Measurements from ENCODE around the gene DOK7.
"Not testable (repeated sequence)": the region's sequence is repeated elsewhere in the genome, so short reads cannot be mapped to it uniquely, and the experiment has no call there.

Gene DOK7

GRCh38 chr4:3511601-3512000 lies 48.5 kb downstream of the DOK7 start:
- not testable (repeated sequence) for ATAC-seq

- no peak for ATAC-seq
Observed at GRCh38 chr4:3512279-3512678, 49.2 kb downstream of the DOK7 start.

- ATAC-seq, result no peak
Observed at GRCh38 chr4:3512719-3513118, 49.6 kb downstream of the DOK7 start.

GRCh38 chr4:3513807-3514206 lies 50.7 kb downstream of the DOK7 start:
- no peak for ATAC-seq

GRCh38 chr4:3514221-3514780 lies 51.2 kb downstream of the DOK7 start:
- ATAC-seq, result no peak

GRCh38 chr4:3514806-3515501 lies 51.8 kb downstream of the DOK7 start:
- no peak for ATAC-seq

- ATAC-seq, result no peak
Observed at GRCh38 chr4:3515646-3516045, 52.5 kb downstream of the DOK7 start.

GRCh38 chr4:3516061-3516835 lies 53.1 kb downstream of the DOK7 start:
- no peak for ATAC-seq

GRCh38 chr4:3516836-3517730 lies 54.0 kb downstream of the DOK7 start:
- ATAC-seq, result no peak

GRCh38 chr4:3517731-3518510 lies 54.8 kb downstream of the DOK7 start:
- ATAC-seq, result no peak

- no peak for ATAC-seq
Observed at GRCh38 chr4:3518511-3518880, 55.4 kb downstream of the DOK7 start.

GRCh38 chr4:3518941-3519340 lies 55.8 kb downstream of the DOK7 start:
- no peak for ATAC-seq

- ATAC-seq, result no peak
Observed at GRCh38 chr4:3519468-3520264, 56.6 kb downstream of the DOK7 start.

GRCh38 chr4:3520276-3520675 lies 57.2 kb downstream of the DOK7 start:
- no peak for ATAC-seq

GRCh38 chr4:3520796-3521600 lies 57.9 kb downstream of the DOK7 start:
- no peak for ATAC-seq

- no peak for ATAC-seq
Observed at GRCh38 chr4:3521621-3522325, 58.7 kb downstream of the DOK7 start.

- ATAC-seq, result no peak
Observed at GRCh38 chr4:3522326-3522640, 59.2 kb downstream of the DOK7 start.

GRCh38 chr4:3522651-3523050 lies 59.5 kb downstream of the DOK7 start:
- ATAC-seq, result no peak

- no peak for ATAC-seq
Observed at GRCh38 chr4:3523146-3523627, 60.1 kb downstream of the DOK7 start.
